ENCODE measurements around the gene ABCC5. TPM values are rescaled to one million over a fixed set of nuclear protein-coding genes. Genes with fewer than 3 reads are reported as not detected.

The ABCC5 gene
- total and polyA plus RNA-seq, 4 experiments from 2014 or later, result 9.1 to 42.6 (median 27.3) TPM

DNA sequence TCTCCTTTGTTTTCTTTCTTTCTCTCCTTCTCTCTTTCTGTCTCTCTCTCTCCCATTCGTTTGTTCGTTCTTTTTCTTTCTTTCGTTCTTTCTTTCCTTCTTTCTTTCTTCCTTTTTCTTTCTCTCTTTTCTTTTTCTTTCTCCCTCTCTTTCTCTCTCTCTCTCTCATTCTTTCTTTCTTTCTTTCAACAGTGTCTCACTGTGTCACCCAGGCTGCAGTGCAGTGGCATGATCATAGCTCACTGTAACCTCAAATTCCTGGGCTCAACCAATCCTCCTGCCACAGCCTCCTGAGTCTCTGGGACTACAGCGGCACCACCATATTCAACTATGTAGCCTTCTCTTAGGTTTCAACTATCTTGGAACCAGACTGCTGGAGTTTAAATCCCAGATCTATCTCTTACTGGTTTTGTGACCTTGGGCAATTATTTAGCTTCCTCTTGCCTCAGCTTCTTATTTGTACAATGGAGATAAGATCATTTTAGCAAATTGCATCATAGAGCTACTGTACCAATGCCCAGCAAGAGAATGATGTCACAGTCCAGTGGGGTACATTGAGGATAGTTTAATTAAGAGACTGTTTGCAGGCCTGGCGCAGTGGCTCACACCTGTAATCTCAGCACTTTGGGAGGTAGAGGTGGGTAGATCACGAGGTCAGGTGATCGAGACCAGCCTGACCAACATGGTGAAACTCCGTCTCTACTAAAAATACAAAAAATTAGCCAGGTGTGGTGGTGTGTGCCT, 105.7 kb downstream of the ABCC5 start:
- Histone ChIP-seq H3K9me3 (ENCODE audit: control insufficient read depth in 1 of 2, low read length in 2 of 2) (no peaks in the 10 kb centered on the region), H3K4me3 (ENCODE audit: low read length in 2 of 2) (no peak overlapping the region), H3K4me1 (ENCODE audit: insufficient read depth, low read length) (no peaks in the 10 kb centered on the region), H3K36me3 (ENCODE audit: insufficient read depth, low read length) (no peaks in the 10 kb centered on the region), H3K27ac (ENCODE audit: low read depth, low read length) (no peak overlapping the region), H3K27me3 (ENCODE audit: insufficient read depth, low read length) (no peaks in the 10 kb centered on the region)
- peak overlapping the region in 1 of 7 donors; percentile 67 for H3K27ac Mint-ChIP-seq
- ChIA-PET POLR2A (ENCODE audit: partially characterized antibody) (no interaction called here), CTCF (ENCODE audit: partially characterized antibody) (interaction anchor here (0.7 to 1.6 kb wide), 5 partner anchors 9 to 64 kb away, joined by 3 to 4 read pairs (median 3); no protein-coding TSS in a partner anchor)
- no peaks in the 10 kb centered on the region for H3K9me3 Mint-ChIP-seq
- no peak for DNase-seq
- no peaks in the 10 kb centered on the region for H3K4me1 Mint-ChIP-seq
- no peaks in the 10 kb centered on the region for H3K36me3 Mint-ChIP-seq
- H3K27me3 Mint-ChIP-seq, result no peaks in the 10 kb centered on the region
- intact Hi-C loops (cut with micrococcal nuclease), result no loop called here
- no peak overlapping the region for H3K4me3 Mint-ChIP-seq

DNA sequence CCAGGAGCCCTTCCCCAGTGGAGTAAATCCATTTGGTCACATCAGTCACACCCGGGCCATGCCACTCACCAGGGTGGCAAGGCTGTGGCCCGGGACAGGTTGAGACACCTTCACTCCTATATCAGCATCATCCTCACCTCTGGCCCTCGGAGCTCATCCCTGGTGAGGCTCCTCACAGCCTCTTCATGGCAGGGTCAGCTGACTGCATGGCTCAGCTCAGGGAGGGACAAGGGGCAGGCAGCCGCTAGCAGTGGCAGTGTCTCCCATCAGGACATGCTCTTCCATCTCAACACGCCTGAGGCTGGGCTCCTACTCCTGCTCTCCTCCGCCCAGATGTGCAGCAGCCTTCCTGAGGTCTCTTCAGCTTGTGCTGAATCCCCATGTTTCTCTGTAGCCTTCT, 106.6 kb downstream of the ABCC5 start:
- no peaks in the 10 kb centered on the region for H3K9me3 ChIP-seq (ENCODE audit: control insufficient read depth in 1 of 2, low read length in 2 of 2)
- Mint-ChIP-seq H3K9me3 (no peaks in the 10 kb centered on the region), H3K4me3 (no peak overlapping the region), H3K27me3 (no peaks in the 10 kb centered on the region), H3K4me1 (no peaks in the 10 kb centered on the region), H3K36me3 (no peaks in the 10 kb centered on the region), H3K27ac (no peak overlapping the region)
- H3K27me3 ChIP-seq (ENCODE audit: insufficient read depth, low read length), result no peaks in the 10 kb centered on the region
- no peaks in the 10 kb centered on the region for H3K4me1 ChIP-seq (ENCODE audit: insufficient read depth, low read length)
- ChIA-PET CTCF (ENCODE audit: partially characterized antibody) (interaction anchor here (1.4 to 1.6 kb wide), 2 partner anchors 8 to 13 kb away, joined by 3 to 4 read pairs; no protein-coding TSS in a partner anchor), POLR2A (ENCODE audit: partially characterized antibody) (no interaction called here)
- intact Hi-C loops (cut with micrococcal nuclease), result no loop called here
- no peaks in the 10 kb centered on the region for H3K36me3 ChIP-seq (ENCODE audit: insufficient read depth, low read length)
- no peak overlapping the region for H3K27ac ChIP-seq (ENCODE audit: low read depth, low read length)
- no peak for DNase-seq
- no peak overlapping the region for H3K4me3 ChIP-seq (ENCODE audit: low read length in 2 of 2)

DNA sequence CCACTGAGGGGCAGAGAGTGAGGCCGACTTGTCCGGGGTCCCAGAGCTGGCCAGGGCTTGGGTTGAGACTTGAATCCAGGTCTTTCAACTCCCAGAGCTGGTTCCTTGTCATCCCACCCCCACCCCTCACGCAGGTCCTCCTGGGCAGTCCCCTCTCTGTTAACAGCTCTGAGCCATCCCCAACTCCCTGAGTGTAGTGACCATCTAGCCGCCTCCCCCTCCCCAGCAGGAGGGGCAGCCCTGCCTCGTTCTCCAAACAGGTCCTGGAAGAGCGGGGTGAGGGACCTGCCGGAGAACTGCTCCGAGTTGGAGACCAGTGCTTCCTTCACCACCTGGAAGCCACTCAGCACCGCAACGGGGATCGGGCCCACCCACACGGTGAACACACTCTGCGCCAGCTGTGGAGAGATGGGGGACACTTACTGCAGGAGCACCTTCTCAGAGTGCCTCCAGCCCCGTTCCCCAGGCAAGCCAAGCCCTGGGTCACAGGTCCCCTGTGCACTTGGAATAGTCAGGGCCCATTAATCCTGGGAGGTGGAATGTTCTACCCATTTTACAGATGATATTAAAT, 108.6 kb downstream of the ABCC5 start:
- Histone ChIP-seq H3K27ac (ENCODE audit: low read depth, low read length) (no peak overlapping the region), H3K9me3 (ENCODE audit: control insufficient read depth in 1 of 2, low read length in 2 of 2) (no peaks in the 10 kb centered on the region), H3K4me3 (ENCODE audit: low read length in 2 of 2) (no peak overlapping the region), H3K4me1 (ENCODE audit: insufficient read depth, low read length) (no peaks in the 10 kb centered on the region), H3K27me3 (ENCODE audit: insufficient read depth, low read length) (no peaks in the 10 kb centered on the region), H3K36me3 (ENCODE audit: insufficient read depth, low read length) (no peaks in the 10 kb centered on the region)
- Mint-ChIP-seq H3K36me3 (no peaks in the 10 kb centered on the region), H3K27me3 (no peaks in the 10 kb centered on the region), H3K4me3 (no peak overlapping the region), H3K27ac (no peak overlapping the region), H3K4me1 (no peaks in the 10 kb centered on the region), H3K9me3 (no peaks in the 10 kb centered on the region)
- DNase-seq, result no peak
- ChIA-PET POLR2A (ENCODE audit: partially characterized antibody) (no interaction called here), CTCF (ENCODE audit: partially characterized antibody) (interaction anchor here (0.5 kb wide), 1 partner anchor 378 kb away, joined by 3 read pairs; no protein-coding TSS in a partner anchor)
- intact Hi-C loops (cut with micrococcal nuclease), result no loop called here

DNA sequence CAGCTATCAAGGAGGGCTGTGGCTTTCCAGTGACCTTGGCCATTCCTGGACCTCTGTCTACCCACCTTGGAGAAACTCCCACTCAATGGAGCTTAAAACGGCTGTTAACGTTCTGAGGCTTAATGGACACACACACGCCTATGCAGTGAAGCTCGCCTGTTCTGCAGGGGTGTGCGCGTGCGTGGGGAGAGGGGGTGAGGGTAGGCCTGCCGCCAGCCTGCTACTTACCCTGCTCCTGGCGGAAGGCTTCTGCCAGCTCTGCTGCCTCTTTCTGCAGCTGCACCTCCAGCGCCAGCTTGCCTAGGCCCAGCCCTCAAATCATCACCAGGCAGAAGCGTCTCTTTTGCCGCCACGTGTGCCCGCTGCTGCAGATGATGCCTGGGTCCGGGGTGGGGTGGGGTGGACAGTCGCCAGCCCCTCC, 109.8 kb downstream of the ABCC5 start:
- Mint-ChIP-seq H3K27ac (no peak overlapping the region), H3K27me3 (no peaks in the 10 kb centered on the region), H3K4me3 (no peak overlapping the region), H3K9me3 (no peaks in the 10 kb centered on the region), H3K4me1 (no peaks in the 10 kb centered on the region), H3K36me3 (no peaks in the 10 kb centered on the region)
- intact Hi-C loops (cut with micrococcal nuclease), result no loop called here
- Histone ChIP-seq H3K4me1 (ENCODE audit: insufficient read depth, low read length) (no peaks in the 10 kb centered on the region), H3K4me3 (ENCODE audit: low read length in 2 of 2) (no peak overlapping the region), H3K9me3 (ENCODE audit: control insufficient read depth in 1 of 2, low read length in 2 of 2) (no peaks in the 10 kb centered on the region), H3K27ac (ENCODE audit: low read depth, low read length) (no peak overlapping the region), H3K27me3 (ENCODE audit: insufficient read depth, low read length) (no peaks in the 10 kb centered on the region), H3K36me3 (ENCODE audit: insufficient read depth, low read length) (no peaks in the 10 kb centered on the region)
- no peak for DNase-seq
- ChIA-PET CTCF (ENCODE audit: partially characterized antibody) (no interaction called here), POLR2A (ENCODE audit: partially characterized antibody) (no interaction called here)

DNA sequence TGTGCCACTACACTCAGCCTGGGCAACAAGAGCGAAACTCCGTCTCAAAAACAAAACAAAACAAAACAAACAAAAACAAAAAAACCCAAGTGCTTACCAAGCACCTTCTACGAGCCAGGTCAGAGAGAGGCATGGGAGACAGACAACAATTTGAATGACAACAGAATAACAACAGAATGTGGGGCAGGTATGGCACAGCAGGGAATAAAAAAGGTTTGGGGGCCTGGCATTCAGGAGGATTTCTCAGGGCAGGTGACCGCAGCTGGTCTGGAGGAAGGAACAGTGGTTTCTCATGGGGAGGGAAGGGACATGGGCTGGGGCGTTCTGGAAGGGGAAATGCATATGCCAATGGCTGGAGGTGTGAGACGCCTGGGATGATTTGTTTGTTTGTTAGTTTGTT, 110.5 kb downstream of the ABCC5 start:
- H3K9me3 Mint-ChIP-seq, result no peaks in the 10 kb centered on the region
- CTCF ChIA-PET (ENCODE audit: partially characterized antibody), result no interaction called here
- no peaks in the 10 kb centered on the region for H3K27me3 ChIP-seq (ENCODE audit: insufficient read depth, low read length)
- H3K4me1 ChIP-seq (ENCODE audit: insufficient read depth, low read length), result no peaks in the 10 kb centered on the region
- no peaks in the 10 kb centered on the region for H3K27me3 Mint-ChIP-seq
- POLR2A ChIA-PET (ENCODE audit: partially characterized antibody), result no interaction called here
- no peaks in the 10 kb centered on the region for H3K9me3 ChIP-seq (ENCODE audit: control insufficient read depth in 1 of 2, low read length in 2 of 2)
- no peaks in the 10 kb centered on the region for H3K36me3 ChIP-seq (ENCODE audit: insufficient read depth, low read length)
- H3K4me3 ChIP-seq (ENCODE audit: low read length in 2 of 2), result no peak overlapping the region
- intact Hi-C loops (cut with micrococcal nuclease), result no loop called here
- no peak for DNase-seq
- H3K27ac Mint-ChIP-seq, result no peak overlapping the region
- no peak overlapping the region for H3K4me3 Mint-ChIP-seq
- H3K27ac ChIP-seq (ENCODE audit: low read depth, low read length), result no peak overlapping the region
- H3K36me3 Mint-ChIP-seq, result no peaks in the 10 kb centered on the region
- no peaks in the 10 kb centered on the region for H3K4me1 Mint-ChIP-seq

DNA sequence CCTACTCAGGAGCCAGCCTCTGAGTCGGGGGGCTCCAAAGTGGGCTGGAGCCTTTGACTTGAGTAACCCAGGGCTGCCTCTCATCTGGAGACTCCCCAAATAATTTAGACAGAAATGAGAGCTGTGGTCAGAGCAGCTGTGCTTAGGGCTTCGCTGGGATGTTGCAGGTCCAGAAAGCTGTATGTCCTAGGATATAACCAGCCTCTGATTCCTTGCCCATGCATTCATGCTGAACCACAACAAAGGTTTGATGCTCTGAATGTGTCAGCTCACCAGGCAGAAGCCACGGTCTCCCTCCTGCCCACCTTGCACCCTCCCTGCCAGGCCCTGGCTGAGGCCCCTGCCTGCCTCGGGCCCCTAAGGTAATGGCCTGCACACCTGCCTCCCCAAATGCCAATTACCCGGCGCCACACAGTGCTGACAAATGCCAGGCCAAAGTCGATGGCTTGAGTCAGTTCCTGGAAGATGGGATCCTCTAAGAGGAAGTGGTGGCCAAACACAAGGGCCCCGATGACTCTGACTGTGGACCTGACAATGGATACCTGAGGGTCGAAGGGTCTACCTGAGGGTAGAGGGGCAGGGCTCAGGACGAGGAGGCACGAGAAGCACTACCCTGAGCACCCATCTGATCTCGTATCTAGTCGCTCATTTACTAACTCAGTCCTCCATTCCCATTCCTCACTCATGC, 111.3 kb downstream of the ABCC5 start:
- H3K27me3 Mint-ChIP-seq, result peaks cover 2 to 3% of the 10 kb centered on the region in 2 donors
- no peak overlapping the region for H3K4me3 Mint-ChIP-seq
- H3K4me1 Mint-ChIP-seq, result no peaks in the 10 kb centered on the region
- ChIA-PET CTCF (ENCODE audit: partially characterized antibody) (interaction anchor here (0.9 to 2.3 kb wide), 2 partner anchors 11 to 13 kb away, joined by 4 to 9 read pairs; no protein-coding TSS in a partner anchor), POLR2A (ENCODE audit: partially characterized antibody) (no interaction called here)
- intact Hi-C loops (cut with micrococcal nuclease), result no loop called here
- no peaks in the 10 kb centered on the region for H3K9me3 Mint-ChIP-seq
- H3K36me3 Mint-ChIP-seq, result no peaks in the 10 kb centered on the region
- H3K4me1 ChIP-seq (ENCODE audit: insufficient read depth, low read length), result no peaks in the 10 kb centered on the region
- no peaks in the 10 kb centered on the region for H3K27me3 ChIP-seq (ENCODE audit: insufficient read depth, low read length)
- H3K36me3 ChIP-seq (ENCODE audit: insufficient read depth, low read length), result no peaks in the 10 kb centered on the region
- no peak overlapping the region for H3K27ac Mint-ChIP-seq
- DNase-seq, result no peak
- no peak overlapping the region for H3K27ac ChIP-seq (ENCODE audit: low read depth, low read length)
- H3K4me3 ChIP-seq (ENCODE audit: low read length in 2 of 2), result no peak overlapping the region
- H3K9me3 ChIP-seq (ENCODE audit: control insufficient read depth in 1 of 2, low read length in 2 of 2), result no peaks in the 10 kb centered on the region

Data from CD4-positive, alpha-beta memory T cell (primary cell).